SU-DHL-6 (cell line): Measurements from ENCODE around the gene TMEM62.

Source experiments
- H2AFZ ChIP-seq: fragments of 200-600 bp; sonication (generic); 2 replicates; pipeline ENCODE4 v1.6.1; 2014; ENCODE audit warnings: low read depth, mild to moderate bottlenecking, moderate library complexity, mixed read lengths, antibody characterized with exemption, low read length; ENCODE audit not compliant: severe bottlenecking
- H3F3A ChIP-seq: fragments of 200-600 bp; shearing (Covaris generic); 2 replicates; pipeline ENCODE4 v1.6.0; 2016; ENCODE audit warnings: antibody characterized with exemption, mild to moderate bottlenecking; ENCODE audit not compliant: insufficient read depth
- H3K27ac ChIP-seq: fragments of 200-600 bp; sonication (generic); 2 replicates; pipeline ENCODE4 v1.5.1; 2016; ENCODE audit warnings: low read depth, mild to moderate bottlenecking, low read length, moderate library complexity, mixed read lengths
- H3K27me3 ChIP-seq: fragments of 200-600 bp; sonication (generic), shearing (Covaris generic); 2 replicates; pipeline ENCODE4 v1.6.0; 2014; ENCODE audit warnings: mild to moderate bottlenecking, low read length
- H3K36me3 ChIP-seq: fragments of 200-600 bp; sonication (generic); 2 replicates; pipeline ENCODE4 v1.6.1; 2014; ENCODE audit warnings: mild to moderate bottlenecking, low read length, mixed read lengths
- H3K4me2 ChIP-seq: fragments of 300-600, 200-600 bp; shearing (Covaris generic), sonication (generic); 2 replicates; pipeline ENCODE4 v1.6.0; 2014; ENCODE audit warnings: low read length, low read depth, mild to moderate bottlenecking; ENCODE audit not compliant: poor library complexity, severe bottlenecking
- H3K4me3 ChIP-seq: fragments of 200-600 bp; sonication (generic); 2 replicates; pipeline ENCODE4 v1.5.1; 2014; ENCODE audit warnings: antibody characterized with exemption, low read length, mild to moderate bottlenecking, mixed read lengths; ENCODE audit not compliant: insufficient read depth, poor library complexity, severe bottlenecking
- H3K79me2 ChIP-seq: fragments of 200-600 bp; sonication (generic); 2 replicates; pipeline ENCODE4 v1.6.1; 2014; ENCODE audit warnings: mild to moderate bottlenecking, low read length, moderate library complexity; ENCODE audit not compliant: insufficient read depth
- H3K9ac ChIP-seq: fragments of 200-600 bp; sonication (generic); 2 replicates; pipeline ENCODE4 v1.7.0; 2014; ENCODE audit warnings: mild to moderate bottlenecking, low read length
- H3K9me2 ChIP-seq: fragments of 200-600 bp; sonication (generic); replicated peaks from 2 replicates; pipeline ENCODE4 v1.6.1; 2014; ENCODE audit warnings: low read length; ENCODE audit not compliant: insufficient read depth
- H3K9me3 ChIP-seq: fragments of 200-600 bp; sonication (generic); 2 replicates; pipeline ENCODE4 v1.6.1; 2014; ENCODE audit warnings: low read length, mixed read lengths; ENCODE audit not compliant: insufficient read depth
- H4K20me1 ChIP-seq: fragments of 200-600 bp; sonication (generic); 2 replicates; pipeline ENCODE4 v1.6.1; 2014; ENCODE audit warnings: low read depth, mild to moderate bottlenecking, antibody characterized with exemption, low read length, moderate library complexity, mixed read lengths
- CTCF ChIP-seq: fragments of 200-600 bp; sonication (generic); IDR thresholded peaks from one replicate; pipeline ENCODE4 v1.5.1; 2017; ENCODE audit warnings: antibody characterized with exemption, mild to moderate bottlenecking, low read length, moderate library complexity; ENCODE audit not compliant: insufficient read depth, poor library complexity, severe bottlenecking
- EZH2phosphoT487 ChIP-seq: fragments of 200-600 bp; sonication (generic), shearing (Covaris generic); conservative IDR thresholded peaks from 2 replicates; pipeline ENCODE4 v1.6.1; 2018; ENCODE audit warnings: mild to moderate bottlenecking, antibody characterized with exemption, low read length, moderate library complexity, mixed read lengths

Gene TMEM62

DNA sequence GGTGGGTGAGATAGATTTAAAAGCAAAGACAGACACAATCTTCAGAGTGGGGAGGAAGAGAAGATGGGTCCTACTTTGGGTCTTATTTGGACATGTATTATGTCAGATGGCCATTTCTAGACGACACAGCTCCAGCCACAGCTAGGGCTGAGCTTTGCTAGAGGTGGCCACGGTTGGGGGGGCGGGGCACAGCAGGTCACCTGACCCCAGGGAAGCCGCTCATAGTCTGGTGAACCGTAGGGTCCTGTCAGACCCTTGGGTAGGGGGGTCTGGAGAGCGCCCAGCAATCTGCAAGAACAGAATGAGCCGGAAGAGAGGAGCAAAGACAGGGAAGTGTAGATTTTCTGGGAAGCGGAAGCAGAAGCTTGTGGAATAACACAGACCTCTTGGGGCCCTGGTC lies 80.8 kb downstream of the TMEM62 start:
- Histone ChIP-seq H4K20me1 (no peaks in the 10 kb centered on the region), H3K9me2 (no peaks in the 10 kb centered on the region), H3K27me3 (no peaks in the 10 kb centered on the region), H3K4me2 (no peak overlapping the region), H3K79me2 (no peaks in the 10 kb centered on the region), H3K27ac (no peak overlapping the region), H3K4me3 (no peak overlapping the region), H3K9ac (no peak overlapping the region), H3K36me3 (no peaks in the 10 kb centered on the region), H3K9me3 (no peaks in the 10 kb centered on the region), H2AFZ (no peak overlapping the region), H3F3A (no peaks in the 10 kb centered on the region)
- no peak for TF ChIP-seq CTCF
- no peak for TF ChIP-seq EZH2phosphoT487

- Histone ChIP-seq H3K4me3 (no peak overlapping the region), H3K9me3 (no peaks in the 10 kb centered on the region), H3K9me2 (no peaks in the 10 kb centered on the region), H3K36me3 (no peaks in the 10 kb centered on the region), H2AFZ (no peak overlapping the region), H3K9ac (no peak overlapping the region), H3F3A (no peaks in the 10 kb centered on the region), H3K4me2 (no peak overlapping the region), H3K79me2 (no peaks in the 10 kb centered on the region), H3K27me3 (no peaks in the 10 kb centered on the region), H4K20me1 (no peaks in the 10 kb centered on the region), H3K27ac (no peak overlapping the region)
- TF ChIP-seq CTCF (no peak), EZH2phosphoT487 (no peak)
Measured at GRCh38 chr15:43214592-43215295, 81.4 kb downstream of the TMEM62 start.

DNA sequence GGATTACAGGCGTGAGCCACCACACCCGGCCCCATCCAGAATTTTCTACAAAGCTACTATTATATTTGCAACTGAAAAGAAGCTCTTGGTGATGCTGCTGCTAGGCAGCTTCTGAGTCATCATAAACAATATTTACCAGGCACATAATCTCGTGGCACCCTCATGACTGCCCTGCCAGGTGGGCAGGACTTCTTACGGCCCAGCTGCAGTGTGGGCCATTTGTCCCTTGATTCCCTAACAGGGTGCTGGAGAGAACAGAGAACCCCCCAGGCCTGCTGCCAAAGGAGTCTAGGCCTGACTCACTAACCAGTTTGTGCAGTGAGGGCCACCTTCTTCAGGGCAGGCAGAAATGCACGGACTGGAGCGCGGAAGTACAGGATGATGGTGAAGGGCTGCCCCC lies 82.6 kb downstream of the TMEM62 start:
- H3K4me2 ChIP-seq, result no peak overlapping the region
- H3K4me3 ChIP-seq, result no peak overlapping the region
- TF ChIP-seq CTCF (no peak), EZH2phosphoT487 (no peak)
- no peak overlapping the region for H3K27ac ChIP-seq
- H3K9me3 ChIP-seq, result no peaks in the 10 kb centered on the region
- no peaks in the 10 kb centered on the region for H3F3A ChIP-seq
- no peaks in the 10 kb centered on the region for H3K9me2 ChIP-seq
- no peaks in the 10 kb centered on the region for H4K20me1 ChIP-seq
- H3K9ac ChIP-seq, result no peak overlapping the region
- H2AFZ ChIP-seq, result no peak overlapping the region
- no peaks in the 10 kb centered on the region for H3K36me3 ChIP-seq
- H3K27me3 ChIP-seq, result no peaks in the 10 kb centered on the region
- H3K79me2 ChIP-seq, result no peaks in the 10 kb centered on the region
